ENCODE measurements around the gene NARF.

NARF gene

DNA sequence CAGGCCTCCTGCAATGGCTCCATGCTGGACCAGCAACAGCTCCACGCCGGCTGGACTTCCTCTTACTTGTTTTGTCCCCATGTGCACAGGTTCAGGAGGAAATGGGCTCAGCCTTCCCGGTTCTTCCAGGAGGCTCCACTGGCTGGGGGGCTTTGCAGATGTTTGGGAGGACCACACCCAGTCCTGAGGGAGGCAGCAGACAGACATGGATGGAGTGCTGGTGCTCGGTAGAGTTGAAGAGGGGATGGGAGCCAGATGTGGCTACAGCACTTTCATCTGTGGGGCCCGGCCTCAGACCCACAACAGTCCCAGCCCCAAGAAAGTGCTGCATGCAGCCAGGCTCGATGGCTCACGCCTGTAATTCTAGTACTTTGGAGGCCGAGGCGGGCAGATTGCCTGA, 21.8 kb downstream of the NARF start:
- no peak for DNase-seq

DNA sequence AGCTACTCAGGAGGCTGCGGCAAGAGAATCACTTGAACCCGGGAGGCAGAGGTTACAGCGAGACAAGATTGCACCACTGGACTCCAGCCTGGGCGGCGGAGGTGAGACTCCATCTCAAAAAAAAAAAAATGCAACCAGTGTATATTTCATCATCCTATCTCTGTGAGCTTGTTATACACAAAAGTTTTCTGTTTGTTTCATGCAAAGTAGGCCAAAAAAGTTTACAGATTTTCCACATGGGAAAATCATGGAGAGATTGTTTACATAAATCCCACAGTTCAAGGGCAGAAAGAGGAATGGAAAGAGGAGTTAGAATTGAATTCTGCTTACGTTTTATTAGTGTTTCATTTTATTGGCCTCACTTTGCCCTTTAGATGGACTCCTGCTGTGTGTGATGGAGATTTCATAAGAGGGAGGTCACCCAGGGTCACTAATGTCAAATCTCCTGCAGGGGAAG, 24.7 kb downstream of the NARF start:
- DNase-seq: no peak

DNA sequence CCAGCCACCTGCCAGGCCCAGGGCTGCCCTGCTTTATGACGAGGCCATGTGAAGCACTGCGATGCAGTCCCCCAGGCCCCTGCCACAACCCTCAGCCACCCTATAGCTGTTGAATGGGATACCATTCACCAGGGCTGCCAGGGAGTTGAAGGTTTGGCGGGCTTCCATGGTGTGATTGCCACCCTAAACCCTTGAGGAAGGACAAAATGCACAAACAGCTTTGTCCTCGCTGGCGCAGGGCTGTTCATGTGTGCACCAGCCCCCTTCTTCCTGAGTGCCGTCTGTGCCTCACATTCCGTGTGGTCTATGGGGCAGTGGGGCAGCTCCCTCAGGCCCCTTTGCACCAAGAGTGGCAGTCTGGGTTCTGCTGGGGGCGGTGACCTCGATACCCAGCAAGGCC, 25.3 kb downstream of the NARF start:
- no peak for DNase-seq

DNA sequence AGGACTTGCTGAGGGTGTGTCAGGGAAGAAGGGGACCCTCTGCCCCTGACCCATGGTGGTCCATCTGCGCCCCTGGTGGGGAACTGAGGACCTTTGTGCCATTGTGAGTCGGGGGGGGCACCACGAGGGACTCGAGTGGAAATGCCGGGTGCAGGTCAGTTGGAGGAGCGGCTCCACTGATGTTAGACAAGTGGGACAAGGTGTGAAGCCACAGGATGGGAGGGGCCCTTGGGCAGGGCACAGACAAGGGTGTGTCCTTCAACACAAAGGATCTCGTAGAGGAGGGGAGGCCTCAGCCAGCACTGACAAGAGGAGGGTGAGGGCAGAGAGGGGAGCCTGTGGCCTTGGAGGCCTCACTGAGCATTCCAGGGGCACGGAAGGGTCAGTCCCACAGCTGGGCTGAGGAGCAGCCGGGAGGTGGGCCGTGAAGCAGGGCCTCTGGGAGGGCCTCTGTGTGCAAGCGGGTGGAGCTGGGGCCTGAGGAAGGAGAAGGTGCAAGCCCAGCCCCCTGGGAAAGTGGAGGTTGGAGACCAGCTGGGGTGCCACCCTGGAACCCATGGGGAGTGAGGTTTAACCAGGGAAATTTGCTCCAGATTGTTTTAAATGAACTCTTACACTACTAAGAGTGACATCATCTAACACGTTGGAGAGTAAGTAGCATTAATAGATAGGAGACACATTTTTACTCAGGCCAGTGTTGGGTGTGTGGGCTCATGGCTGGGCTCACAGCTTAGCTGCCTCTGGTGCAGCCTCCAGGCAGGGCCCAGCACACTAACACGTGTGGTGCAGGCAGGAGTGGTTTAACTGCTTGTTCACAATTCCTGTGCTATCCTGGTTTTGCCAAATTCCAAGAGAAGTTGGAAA, 27.9 kb downstream of the NARF start:
- DNase-seq: no peak

DNA sequence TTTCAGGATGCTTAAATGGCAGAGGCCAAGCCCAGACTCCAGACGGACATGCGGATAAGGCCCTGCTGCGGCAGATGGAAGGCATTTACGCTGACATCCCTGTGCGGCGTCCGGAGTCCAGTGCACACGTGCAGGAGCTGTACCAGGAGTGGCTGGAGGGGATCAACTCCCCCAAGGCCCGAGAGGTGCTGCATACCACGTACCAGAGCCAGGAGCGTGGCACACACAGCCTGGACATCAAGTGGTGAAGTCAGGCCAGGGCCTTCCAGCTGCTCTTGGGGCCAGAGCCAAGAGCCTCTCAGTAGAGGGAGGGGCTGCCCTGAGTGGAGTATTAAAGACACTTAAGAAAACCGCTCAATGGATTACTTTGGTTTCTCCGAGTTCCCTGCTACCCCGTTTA, 29.4 kb downstream of the NARF start:
- DNase-seq: no peak

DNA sequence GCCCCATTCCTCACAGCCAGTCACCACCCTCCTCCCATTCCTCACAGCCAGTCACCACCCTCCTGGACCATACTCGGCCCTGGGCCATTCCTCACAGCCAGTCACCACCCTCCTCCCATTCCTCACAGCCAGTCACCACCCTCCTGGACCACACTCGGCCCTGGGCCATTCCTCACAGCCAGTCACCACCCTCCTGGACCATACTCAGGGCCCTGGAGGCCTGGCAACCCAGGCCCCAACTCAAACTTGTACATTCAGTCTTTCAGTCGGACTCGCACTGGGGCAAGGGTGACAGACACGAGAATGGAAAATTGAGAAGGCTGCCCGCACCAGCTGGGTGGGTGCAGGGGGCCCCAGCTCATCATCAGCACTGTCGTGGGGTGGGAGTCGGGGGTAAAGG, 30.6 kb downstream of the NARF start:
- DNase-seq: no peak

DNA sequence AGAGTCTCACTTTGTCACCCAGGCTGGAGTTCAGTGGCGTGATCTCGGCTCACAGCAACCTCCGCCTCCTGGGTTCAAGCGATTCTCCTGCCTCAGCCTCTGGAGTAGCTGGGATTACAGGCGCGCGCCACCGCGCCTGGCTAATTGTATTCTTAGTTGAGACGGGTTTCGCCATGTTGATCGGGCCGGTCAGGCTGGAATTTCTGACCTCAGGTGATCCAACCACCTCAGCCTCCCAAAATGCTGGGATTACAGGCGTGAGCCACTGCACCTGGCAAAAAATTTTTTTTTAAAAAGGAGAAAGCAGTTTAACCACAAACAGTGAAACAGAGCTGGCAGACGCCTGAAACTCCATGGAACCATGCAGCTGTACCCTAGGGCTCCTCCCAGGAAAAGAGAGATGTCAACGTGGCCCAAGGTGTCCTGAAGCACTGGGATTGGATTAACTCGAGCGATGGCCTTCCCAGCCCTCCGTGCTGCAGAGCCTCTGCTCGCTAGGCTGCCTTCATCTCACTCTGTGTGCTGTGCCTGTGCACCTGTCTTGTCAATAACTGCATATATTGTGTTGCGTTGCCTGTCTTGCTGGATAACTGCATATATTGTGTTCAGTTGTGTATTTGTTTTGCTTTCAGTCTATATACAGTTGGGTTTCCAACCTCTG, 31.4 kb downstream of the NARF start:
- no peak for DNase-seq

DNA sequence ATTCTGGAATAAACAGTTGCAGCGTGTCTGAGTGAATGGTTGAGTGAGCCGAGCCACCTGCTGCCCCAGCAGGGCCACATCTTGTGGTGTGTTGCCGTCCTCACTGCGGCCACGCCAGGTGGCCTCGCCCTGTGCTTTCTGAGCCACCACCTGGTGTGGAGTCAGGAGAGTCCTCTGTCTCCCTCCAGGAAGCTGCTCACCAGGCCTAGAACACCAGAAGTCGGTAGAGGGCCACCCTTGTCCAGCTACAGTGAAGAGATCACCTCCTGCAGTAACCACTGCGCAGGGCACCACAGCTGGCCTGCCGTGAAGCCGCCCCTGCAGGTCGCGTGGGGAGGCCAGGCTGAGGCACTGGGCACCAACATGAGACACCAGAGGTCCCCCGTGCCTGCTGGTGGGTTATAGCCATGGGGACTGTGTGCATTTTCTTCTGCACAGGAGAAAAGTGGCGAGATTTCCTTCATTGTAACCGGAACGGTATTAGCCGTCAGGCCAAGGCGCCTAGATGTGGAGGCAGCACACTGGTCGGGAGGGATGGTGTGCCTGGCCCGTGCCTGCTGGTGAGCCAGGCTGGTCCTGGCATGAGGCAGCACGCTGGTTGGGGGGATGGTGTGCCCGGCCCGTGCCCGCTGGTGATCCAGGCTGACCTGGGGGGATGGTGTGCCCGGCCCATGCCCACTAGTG, 32.1 kb downstream of the NARF start:
- no peak for DNase-seq

DNA sequence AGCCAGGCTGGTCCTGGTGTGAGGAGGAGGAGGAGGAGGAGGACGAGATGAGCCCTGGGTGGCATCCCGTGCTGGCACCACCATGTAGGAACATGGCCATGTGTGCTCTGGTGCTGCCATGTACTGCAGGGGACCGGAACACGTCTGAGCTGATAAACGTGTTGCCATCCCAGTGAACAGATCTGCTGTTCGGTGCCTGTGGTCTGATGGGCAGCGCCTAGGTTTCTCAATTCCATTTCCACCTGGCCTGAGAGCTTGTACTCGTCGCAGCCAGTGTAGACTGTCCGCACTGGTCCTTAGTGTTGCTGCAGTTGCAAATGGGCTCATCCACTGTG, 32.6 kb downstream of the NARF start:
- DNase-seq: no peak

DNA sequence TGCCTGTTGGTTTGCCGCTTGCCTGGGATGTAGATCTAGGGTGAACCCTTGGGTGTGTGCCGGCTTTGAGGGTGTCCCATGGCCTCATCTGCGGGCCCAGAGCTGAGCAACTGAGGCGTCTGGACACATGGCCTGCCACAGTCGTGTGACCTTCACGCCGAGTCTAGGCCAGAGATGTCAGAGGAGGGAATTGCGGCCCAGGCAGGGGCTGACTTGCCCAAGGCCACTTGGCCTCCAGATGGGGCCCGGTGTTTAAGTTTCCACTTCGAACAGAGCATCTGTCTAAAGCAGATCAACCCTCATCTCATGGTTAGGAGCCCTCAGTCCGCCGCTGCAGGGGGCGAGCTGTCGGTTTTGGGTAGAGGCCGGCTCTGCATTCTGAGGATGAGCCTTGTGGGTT, 33.0 kb downstream of the NARF start:
- DNase-seq: no peak

DNA sequence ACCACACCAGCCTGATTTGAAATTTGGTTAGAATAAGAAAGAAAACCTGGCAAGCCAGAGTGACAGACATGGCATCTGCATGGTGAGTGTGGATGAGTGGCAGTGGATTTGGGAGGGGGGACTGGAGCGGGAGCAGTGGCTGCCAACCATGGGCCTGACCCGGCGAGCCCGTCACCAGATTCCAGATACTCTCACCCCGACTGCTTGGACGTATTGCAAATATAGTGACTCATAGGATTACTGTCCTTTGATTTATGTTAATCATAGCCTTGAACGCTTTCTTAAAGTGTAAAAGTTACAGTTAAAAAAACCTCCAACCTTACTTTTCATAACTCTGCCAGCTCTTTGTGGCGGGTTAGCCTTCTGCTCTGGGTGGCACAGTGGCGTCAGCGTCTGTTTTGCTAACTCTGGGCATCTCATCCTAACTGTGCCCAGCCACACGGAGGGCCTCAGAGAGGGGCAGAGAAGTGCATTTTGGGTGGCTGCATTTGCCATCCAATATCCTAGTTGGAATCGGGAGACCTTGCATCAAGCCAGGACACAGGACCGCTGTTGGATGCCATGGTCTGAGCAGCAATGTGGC, 34.2 kb downstream of the NARF start:
- no peak for DNase-seq

DNA sequence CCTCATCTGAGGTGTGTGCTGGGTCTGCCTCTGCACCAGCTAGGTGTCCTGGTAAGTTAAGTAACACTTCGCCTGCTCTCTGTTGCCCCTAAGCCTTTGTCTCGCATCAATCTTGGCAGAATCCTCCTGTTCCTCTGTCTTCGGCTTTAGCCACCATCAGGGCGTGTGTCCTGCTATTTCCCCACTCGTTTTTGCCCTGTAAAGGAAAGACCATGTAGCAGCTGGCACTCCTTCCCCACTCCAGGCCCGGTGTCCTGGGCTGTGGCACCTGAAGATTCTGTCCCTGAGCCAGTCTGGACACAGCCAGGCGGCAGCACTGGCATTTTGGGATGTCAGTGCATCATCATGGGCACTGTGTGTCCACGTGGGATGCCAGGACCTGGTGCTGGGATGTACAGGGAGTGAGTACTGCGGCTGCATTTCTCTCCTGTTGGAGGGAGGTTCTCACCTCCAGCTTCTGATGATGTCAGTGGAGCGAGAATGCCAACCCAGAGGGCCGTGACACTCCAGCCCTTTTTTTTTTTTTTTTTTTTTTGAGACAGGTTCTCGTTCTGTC, 34.8 kb downstream of the NARF start:
- no peak for DNase-seq

DNA sequence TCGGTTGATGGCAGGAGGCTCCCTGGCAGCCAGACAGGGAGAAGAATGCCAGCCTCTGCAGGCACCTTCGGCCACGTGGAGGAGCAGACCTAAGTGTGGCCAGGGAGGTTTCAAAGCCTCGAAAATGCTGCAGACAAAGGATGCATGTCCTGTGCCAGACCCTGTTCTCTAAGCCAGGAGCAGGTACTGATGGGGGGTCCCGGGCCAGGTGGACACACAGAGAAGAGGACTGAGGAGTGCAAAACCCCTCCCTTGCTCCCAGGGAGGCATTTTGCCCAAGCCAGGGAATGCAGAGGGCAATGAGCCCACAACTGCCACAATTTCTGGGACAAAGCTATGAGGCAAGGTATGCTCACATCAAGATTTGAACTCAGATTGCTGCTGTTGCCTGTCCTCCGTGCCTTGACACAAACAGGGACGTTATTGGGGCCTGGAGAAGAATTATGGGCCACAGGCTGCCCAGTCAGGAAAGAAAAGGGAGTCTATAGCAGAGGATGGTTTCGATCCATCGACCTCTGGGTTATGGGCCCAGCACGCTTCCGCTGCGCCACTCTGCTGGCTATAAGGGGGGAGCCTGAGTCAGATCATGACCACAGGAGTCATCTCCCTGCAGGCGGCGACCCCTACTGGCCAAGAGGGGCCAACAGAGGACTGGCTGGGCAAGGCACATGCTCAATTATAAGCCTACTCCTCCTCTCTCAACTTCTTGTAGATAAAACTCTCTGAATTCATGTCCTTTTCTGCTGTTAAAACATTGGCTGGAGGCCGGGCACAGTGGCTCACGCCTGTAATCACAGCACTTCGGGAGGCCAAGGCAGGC, 35.9 kb downstream of the NARF start:
- peak; percentile 88 for DNase-seq

DNA sequence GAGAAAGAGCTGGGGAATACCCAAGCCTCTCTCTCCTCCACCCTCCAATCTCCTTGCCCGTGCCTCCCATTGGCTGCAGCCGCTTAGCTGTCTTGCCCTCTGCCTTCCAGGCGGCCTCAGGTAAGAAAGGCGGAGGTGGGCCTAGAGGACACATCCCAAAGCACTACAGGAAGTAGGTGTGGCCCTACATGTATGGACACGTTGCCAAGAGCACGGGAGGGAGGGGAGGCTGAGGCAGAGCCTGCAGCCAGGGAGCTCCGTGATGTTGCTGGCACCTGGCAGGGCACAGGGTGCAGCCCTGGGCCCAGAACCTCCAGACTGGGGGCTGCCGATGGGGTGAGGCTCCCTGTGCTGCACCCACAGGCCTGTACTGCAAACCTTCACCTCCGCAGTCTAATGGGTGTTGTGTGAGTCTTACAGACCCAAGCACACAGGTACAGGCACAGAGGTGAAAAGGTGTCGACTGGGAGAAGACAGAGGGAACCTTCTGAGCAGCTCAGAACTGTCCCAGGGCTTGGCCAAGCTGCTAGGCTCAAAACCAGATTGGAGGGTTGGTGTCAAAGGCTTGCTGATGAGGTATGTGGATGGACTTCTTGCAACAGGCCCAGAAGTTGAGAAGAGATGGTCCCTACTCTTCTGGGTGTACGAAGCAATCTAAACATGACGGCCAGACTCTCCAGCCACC, 37.4 kb downstream of the NARF start:
- DNase-seq: no peak

DNA sequence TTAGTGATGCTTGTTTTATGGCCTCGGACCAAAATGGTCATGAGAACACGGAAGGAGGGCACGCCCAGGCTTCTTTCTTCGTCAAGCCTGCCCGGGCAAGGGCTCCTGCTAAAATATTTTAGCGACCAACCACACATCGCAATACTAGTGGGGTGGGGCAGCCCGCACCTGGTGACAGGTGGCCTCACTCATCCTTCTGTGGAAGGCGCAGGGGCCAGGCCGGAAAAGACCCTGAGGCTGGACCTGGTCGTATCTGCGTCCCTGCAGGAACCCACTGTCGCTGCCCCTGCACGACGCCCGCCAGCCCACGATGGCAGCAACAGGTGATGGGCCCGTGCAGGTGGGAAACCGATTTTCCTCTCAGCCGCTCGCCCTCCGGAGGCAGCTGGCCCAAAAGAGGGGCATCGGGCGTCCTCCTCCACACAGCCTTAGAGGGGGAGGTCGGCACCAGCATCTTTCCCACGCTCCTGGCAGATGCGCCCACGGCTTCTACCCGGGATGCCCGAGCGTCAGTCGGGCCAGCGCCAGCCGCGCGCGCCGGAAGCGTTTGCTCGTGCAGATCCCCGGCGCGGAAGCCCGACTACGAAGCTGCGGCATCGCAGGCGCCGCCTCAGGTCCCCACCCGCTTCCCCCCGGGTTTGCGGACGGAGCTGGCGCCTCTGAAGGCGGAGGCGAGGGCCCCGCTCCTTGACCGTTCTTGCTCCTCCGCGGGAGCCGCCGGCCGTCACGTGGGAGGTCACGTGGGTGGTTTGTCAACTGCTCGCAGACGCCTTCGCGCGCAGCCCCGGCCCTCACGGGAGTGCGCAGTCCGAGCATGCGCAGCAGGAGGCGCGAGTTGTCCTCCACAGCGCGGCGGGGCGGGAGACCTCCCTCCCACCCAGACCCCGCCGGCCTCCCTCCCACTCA, 38.2 kb downstream of the NARF start:
- DNase-seq: peak; percentile 91

DNA sequence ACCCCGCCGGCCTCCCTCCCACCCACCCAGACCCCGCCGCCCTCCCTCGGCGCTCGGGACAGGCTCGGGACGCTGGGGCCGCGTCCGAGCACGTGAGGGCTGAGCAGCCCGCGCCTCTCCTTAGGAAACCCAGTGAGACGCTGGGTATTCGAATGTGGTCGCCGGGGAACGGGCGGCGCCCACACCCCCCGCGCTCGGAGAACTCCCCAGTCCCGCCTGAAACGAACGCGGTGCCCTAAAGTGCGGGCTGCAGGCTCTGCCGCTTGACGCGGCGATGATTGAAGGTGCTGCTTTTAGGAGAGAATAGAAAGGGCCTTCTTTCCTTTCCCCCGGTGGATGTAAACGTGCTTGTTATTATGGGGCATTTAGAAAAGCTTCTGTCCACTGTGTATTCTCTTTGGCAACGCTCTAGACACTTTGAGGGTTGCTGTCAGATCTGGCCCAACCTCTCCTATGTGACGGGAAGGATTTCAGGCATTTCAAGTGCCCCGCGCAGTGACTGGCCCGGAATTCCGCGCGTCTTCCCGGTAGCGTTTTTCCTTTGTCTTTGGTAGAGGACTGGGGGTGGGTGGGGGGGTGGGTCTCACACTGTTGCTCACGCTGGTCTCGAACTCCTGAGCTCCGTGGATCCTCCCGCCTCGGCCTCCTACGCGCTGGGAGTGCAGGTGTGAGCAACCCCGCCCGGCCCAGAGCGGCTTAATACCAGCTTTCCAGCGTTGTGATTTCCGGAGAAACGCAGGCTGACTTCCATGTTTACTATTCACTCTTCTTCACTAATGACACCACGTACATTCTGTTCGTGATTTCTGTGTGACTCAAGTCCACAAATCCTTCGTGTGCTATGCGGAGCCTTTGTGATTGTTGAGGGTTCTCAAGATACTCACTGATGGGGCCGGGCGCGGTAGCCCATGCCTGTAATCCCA, 39.2 kb downstream of the NARF start:
- peak; percentile 31 for DNase-seq

DNA sequence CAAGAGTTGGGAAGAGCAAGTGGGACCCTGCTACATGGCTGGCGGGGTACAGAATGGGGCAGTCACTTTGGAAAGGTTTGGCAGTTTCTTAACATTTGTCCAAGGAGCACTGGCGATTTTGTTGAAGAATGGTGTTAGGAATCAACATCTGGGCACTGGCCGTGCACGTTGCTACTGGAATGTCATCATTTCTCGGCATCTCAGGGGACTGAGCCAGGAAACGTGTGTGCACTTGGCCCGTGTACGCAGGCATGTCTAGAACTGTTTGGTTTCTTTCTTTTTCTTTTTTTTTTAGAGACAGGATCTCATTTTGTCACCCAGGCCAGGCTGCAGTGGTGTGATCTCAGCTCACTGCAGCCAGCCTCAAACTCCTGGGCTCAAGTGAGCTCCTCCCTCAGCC, 43.7 kb downstream of the NARF start:
- no peak for DNase-seq

DNA sequence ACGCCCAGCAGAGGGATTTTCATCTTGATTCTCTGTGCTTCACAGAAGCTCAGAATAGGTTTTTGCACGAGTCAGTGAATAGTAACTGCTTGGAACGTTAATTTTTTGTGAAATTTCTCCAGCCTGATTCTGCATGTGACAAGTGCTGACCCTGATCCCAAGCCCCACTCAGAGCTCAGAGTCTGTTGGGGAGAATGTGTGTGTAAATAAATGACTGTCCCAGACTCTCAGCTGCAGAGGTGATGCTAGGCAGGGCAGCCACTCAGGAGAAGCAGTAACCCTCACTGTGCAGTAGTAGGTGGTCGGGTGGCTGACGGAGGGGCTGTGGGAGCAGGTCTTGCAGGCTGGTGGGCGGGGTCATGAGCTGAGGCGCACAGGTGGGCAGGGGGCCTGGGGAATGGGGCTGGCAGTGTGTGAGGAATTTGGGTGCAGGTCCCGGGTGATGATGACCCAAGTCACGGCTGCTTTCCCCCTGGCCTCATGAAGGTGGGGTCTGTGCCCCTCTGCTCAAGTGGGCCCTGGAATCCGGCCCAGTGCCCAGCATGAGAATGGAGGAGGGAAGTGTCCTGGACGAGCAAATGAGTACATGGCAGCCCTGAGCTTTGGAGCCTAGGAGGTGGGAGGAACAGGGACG, 44.7 kb downstream of the NARF start:
- DNase-seq: no peak

DNA sequence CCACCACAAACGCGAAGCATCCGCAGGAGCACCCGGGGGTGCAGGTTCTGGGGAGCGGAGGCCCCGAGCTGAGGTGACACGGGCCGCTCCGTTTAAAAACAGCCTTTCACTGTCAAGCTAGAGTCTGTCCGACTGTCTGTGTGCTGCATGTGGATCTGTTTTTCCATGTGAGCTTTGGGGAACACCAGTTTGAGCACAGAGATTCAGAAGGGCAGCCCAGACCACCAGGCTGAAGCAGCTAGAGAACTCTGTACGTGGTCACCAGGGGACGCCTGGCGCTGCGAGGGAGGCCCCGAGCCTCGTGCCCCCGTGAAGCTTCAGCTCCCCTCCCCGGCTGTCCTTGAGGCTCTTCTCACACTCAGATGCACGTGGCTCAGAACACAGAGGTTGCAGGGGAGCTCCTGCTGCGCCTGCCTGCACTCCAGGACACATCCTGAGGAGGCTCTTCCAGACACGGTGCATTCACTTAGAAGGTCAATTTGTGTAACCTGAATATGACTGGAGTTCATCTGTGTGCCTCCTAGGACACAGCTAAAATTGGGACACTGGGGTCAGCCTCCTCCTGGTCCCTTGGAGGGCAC, 45.3 kb downstream of the NARF start:
- no peak for DNase-seq

Measured in CD4-positive, alpha-beta T cell treated with Interferon gamma for 1 hour (primary cell).